Activated T-helper 2 cell treated with anti-CD3 and anti-CD28 coated beads, Interferon-gamma antibody, Interleukin-2, Interleukin-4, amounts not matched to agents 10 μg/mL and 5 μg/mL and 100 μg/mL, durations not matched to agents 14 hours and 24 hours and 36 hours (primary cell): Measurements from ENCODE around the gene SRRM2. TPM values are rescaled to one million over a fixed set of nuclear protein-coding genes. Genes with fewer than 3 reads are reported as not detected.

Experiments
- DNase-seq: peaks from one replicate; pipeline ENCODE4 v3.0.0; 2021; ENCODE audit warnings: low spot score
- H3K27ac Mint-ChIP-seq: one replicate; pipeline ENCODE4 v1.8.0; 2021; ENCODE audit warnings: mixed read lengths
- H3K27me3 Mint-ChIP-seq: one replicate; pipeline ENCODE4 v1.8.0; 2021; ENCODE audit warnings: low read depth, mixed read lengths
- H3K36me3 Mint-ChIP-seq: one replicate; pipeline ENCODE4 v1.8.0; 2021; ENCODE audit warnings: low read depth, mixed read lengths
- H3K4me1 Mint-ChIP-seq: one replicate; pipeline ENCODE4 v1.8.0; 2021; ENCODE audit warnings: low read depth, mixed read lengths
- H3K4me3 Mint-ChIP-seq: one replicate; pipeline ENCODE4 v1.8.0; 2021; ENCODE audit warnings: low read depth, mild to moderate bottlenecking, moderate library complexity, mixed read lengths
- H3K9me3 Mint-ChIP-seq: one replicate; pipeline ENCODE4 v1.8.0; 2021; ENCODE audit warnings: mixed read lengths
- intact Hi-C: fragments of 100-400 bp; cut with micrococcal nuclease; formaldehyde crosslinking; loops from one replicate; pipeline ENCODE4 v1.15.1; 2023
- total RNA-seq: library from RNA; stranded (reverse); gene quantifications from 2 replicates; pipeline ENCODE4 v1.2.3, GENCODE V29; 2022

The SRRM2 gene
- total RNA-seq, 1 donor from 2014 or later: 694 TPM

GRCh38 chr16:2710021-2710710, 42.3 kb upstream of the SRRM2 start:
- DNase-seq: no peak
- intact Hi-C loops: no loop called here
- Mint-ChIP-seq H3K27ac (no peak overlapping the region), H3K27me3 (no peaks in the 10 kb centered on the region), H3K4me3 (no peak overlapping the region), H3K4me1 (peaks cover 4% of the 10 kb centered on the region), H3K36me3 (peaks cover 10% of the 10 kb centered on the region), H3K9me3 (no peaks in the 10 kb centered on the region)

DNA sequence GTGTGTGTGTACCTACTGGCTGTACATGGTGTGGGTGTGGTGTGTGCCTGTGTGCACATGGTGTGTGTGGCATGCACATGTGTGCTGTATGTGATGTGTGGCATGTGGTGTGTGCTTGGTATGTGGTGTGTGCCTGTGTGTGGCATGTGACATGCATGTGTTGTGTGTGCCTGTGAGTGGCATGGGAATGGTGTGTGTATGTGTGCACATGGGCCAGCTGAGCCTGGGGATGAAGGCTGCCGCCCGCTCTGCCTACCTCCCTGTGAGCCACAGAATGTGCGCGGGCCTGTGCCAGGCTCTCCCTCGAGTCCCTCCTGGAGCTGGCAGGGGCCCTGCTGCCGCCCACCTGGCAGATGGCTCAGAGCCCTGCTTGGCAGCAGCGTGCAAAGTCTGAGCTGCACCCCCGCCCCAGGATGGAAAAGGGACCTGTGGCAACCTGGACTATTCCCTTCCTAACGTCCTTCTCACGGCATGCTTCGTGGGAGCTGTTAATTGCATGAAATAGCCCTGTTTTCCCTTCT, 41.7 kb upstream of the SRRM2 start:
- Mint-ChIP-seq H3K9me3 (no peaks in the 10 kb centered on the region), H3K4me3 (no peak overlapping the region), H3K27me3 (no peaks in the 10 kb centered on the region), H3K36me3 (peaks cover 9% of the 10 kb centered on the region), H3K27ac (no peak overlapping the region), H3K4me1 (peaks cover 4% of the 10 kb centered on the region)
- intact Hi-C loops: no loop called here
- DNase-seq: no peak

DNA sequence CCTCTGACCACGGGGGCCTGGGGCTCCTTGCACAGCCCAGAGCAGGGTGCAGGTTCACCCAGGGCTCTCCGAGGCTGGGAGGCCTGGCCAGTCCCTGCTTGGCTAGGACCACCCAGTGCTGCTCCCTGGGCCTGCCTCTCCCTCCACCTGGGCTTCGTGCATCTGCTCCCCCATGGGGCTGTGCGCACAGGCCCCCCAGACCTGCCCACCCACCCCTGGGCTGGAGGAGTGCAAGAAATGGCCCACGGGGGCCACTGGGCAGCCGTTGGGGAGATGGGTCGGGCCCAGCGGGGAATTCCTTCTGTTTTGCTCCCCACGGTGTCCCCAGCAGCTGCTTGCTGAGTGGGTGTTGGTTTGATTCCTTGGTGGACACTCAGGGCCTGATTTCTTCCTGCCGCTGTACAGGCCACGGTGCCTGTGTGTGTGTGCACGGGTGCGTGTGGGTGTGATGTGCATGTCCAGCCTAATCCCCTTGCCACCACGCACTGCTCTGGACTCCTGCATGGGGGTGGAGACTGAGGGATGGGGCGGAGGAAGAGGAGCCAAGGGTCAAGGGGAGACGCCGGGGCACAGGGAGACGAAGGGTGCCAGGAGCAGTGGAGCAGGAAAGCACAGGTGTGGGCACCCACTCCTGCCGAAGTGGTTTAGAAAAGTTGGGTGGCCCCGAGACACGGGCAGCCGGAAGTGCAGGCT, 40.9 kb upstream of the SRRM2 start:
- DNase-seq: no peak
- intact Hi-C loops: no loop called here
- H3K9me3 Mint-ChIP-seq: no peaks in the 10 kb centered on the region

DNA sequence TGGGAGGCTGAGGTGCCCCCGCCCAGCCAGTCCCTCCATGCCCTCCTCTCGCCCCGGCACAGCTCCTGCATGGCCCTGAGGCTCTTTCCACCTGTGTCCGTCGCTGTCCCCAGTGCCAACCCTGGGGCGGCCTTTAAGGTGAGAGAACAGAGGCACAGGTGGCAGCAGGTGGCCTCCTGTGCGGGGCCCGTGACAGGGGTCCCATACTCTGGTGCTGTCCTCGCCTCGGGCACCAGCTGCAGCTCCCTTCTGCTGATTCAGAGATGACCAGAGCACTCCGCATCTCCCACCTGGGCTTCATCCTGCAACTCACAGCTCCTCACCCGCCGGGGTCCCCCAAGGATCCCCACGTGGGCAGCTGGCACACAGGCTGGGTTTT, 40.4 kb upstream of the SRRM2 start:
- Mint-ChIP-seq H3K27ac (no peak overlapping the region), H3K4me1 (peaks cover 7% of the 10 kb centered on the region), H3K27me3 (no peaks in the 10 kb centered on the region), H3K4me3 (no peak overlapping the region), H3K36me3 (peaks cover 9% of the 10 kb centered on the region), H3K9me3 (no peaks in the 10 kb centered on the region)
- no peak for DNase-seq
- intact Hi-C loops: no loop called here

More for the DNA sequence above, 40.9 kb upstream of the SRRM2 start:
- Mint-ChIP-seq H3K27me3 (no peaks in the 10 kb centered on the region), H3K4me1 (peaks cover 7% of the 10 kb centered on the region), H3K4me3 (no peak overlapping the region), H3K27ac (no peak overlapping the region), H3K36me3 (peaks cover 9% of the 10 kb centered on the region)

GRCh38 chr16:2712546-2712945, 39.9 kb upstream of the SRRM2 start:
- intact Hi-C loops: no loop called here
- no peaks in the 10 kb centered on the region for H3K27me3 Mint-ChIP-seq
- no peak for DNase-seq
- H3K4me3 Mint-ChIP-seq: no peak overlapping the region
- peaks cover 7% of the 10 kb centered on the region for H3K4me1 Mint-ChIP-seq
- no peak overlapping the region for H3K27ac Mint-ChIP-seq
- no peaks in the 10 kb centered on the region for H3K9me3 Mint-ChIP-seq
- peaks cover 7% of the 10 kb centered on the region for H3K36me3 Mint-ChIP-seq

DNA sequence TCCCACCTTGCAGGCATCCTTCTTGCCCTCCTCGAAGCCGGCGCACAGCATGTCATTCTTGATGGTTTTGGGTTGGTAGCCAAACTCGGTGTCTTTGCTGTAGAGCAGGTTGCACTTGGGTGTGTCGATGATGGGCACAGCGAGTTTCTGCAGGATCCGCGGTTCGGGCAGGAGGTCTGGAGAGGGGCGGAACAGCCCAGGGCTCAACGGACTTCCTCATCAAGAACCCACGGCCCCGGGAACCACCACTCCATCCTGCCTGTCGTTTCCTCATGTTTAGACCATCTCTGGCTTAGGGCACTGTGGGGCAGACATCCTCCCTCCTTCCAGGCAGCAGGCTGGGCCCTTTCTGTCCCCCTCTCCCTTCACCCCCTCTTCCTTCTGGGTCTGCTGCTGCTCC, 38.9 kb upstream of the SRRM2 start:
- Mint-ChIP-seq H3K27ac (no peak overlapping the region), H3K4me3 (no peak overlapping the region), H3K36me3 (peaks cover under 1% of the 10 kb centered on the region), H3K9me3 (no peaks in the 10 kb centered on the region), H3K4me1 (peaks cover 7% of the 10 kb centered on the region), H3K27me3 (no peaks in the 10 kb centered on the region)
- no peak for DNase-seq
- intact Hi-C loops: no loop called here

DNA sequence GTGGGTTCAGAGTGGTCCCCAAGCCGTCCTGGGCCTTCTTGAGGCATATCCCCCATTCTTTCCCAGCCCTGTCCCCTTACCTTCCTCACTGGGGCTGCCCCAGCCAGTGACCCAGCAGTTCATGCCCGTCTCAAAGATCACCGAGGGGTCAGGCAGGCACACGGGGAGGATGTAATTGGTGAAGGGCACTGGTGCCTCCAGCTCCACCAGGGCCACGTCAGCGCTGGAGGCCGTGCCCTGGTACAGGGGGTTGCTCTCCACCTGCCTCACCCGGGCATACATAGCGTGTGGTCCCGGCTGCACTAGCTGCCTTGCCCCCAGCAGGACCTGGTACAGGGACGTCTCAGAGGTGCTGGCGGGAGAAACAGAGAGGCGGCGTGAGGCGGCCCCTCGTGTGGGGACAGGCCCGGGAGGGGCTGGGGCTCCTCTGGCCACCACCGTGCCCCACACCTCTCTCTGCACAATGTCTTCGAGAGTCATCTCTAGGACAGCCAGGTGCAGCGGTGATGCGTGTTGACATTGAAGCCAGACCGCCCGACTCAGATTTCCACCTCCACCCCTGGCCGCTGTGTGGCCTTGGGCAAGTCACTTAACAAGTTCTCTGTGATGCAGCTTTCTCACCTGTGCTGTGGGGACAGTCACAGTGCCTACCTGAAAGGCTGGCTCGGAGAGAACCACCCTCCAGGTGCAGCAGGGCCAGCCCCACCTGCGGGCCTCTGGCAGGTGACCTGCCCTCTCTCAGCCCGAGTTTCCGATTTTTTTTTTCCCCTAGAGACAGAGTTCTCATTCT, 38.3 kb upstream of the SRRM2 start:
- H3K4me1 Mint-ChIP-seq: peaks cover 7% of the 10 kb centered on the region
- DNase-seq: no peak
- H3K27ac Mint-ChIP-seq: no peak overlapping the region
- intact Hi-C loops: no loop called here
- no peak overlapping the region for H3K4me3 Mint-ChIP-seq
- H3K9me3 Mint-ChIP-seq: no peaks in the 10 kb centered on the region
- H3K36me3 Mint-ChIP-seq: no peaks in the 10 kb centered on the region
- no peaks in the 10 kb centered on the region for H3K27me3 Mint-ChIP-seq

DNA sequence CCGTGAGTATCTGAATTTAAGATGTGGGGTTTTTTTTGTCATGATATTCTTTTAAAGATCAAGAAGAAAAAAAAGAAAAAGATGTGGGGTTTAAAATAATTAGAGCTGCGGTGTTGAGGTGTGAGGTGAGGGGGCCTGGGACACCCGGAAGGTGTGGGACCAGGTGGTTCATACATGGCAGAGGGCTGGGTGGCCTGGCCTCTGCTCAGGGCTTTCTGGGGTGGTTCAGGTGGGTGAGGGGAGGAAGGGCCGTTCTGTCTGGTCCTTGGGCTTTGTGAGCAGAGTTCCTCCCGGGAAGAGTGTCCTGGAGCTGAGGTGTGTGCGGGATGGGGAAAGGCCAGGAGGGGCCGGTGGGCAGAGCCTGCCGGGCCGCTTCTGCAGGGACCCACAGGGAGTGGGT, 37.4 kb upstream of the SRRM2 start:
- no peak overlapping the region for H3K4me3 Mint-ChIP-seq
- no peak for DNase-seq
- H3K27ac Mint-ChIP-seq: no peak overlapping the region
- H3K4me1 Mint-ChIP-seq: peaks cover 7% of the 10 kb centered on the region
- no peaks in the 10 kb centered on the region for H3K36me3 Mint-ChIP-seq
- no peaks in the 10 kb centered on the region for H3K9me3 Mint-ChIP-seq
- intact Hi-C loops: no loop called here
- H3K27me3 Mint-ChIP-seq: no peaks in the 10 kb centered on the region

DNA sequence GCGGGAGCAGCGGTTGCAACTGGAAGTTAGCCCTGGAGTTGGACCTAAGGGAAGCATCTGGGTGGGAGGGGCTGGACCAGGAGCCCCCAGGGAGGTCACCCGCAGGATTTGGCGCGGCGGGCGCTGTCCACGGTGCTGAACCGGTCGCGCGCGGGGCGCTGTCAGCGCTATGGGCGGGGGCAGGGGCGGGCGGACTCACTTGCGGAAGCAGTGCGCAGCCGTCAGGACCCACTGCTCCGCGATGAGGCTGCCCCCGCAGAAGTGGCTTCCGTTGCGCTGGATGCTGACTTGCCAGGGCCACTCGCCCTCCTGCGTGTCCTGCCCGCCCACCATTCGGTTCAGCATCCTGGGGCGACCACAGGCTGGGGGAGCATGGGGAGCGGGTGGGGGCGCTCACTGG, 36.9 kb upstream of the SRRM2 start:
- Mint-ChIP-seq H3K27me3 (no peaks in the 10 kb centered on the region), H3K9me3 (no peaks in the 10 kb centered on the region), H3K36me3 (no peaks in the 10 kb centered on the region), H3K4me3 (no peak overlapping the region), H3K27ac (no peak overlapping the region), H3K4me1 (peaks cover 7% of the 10 kb centered on the region)
- peak; percentile 81 for DNase-seq
- intact Hi-C loops: no loop called here

DNA sequence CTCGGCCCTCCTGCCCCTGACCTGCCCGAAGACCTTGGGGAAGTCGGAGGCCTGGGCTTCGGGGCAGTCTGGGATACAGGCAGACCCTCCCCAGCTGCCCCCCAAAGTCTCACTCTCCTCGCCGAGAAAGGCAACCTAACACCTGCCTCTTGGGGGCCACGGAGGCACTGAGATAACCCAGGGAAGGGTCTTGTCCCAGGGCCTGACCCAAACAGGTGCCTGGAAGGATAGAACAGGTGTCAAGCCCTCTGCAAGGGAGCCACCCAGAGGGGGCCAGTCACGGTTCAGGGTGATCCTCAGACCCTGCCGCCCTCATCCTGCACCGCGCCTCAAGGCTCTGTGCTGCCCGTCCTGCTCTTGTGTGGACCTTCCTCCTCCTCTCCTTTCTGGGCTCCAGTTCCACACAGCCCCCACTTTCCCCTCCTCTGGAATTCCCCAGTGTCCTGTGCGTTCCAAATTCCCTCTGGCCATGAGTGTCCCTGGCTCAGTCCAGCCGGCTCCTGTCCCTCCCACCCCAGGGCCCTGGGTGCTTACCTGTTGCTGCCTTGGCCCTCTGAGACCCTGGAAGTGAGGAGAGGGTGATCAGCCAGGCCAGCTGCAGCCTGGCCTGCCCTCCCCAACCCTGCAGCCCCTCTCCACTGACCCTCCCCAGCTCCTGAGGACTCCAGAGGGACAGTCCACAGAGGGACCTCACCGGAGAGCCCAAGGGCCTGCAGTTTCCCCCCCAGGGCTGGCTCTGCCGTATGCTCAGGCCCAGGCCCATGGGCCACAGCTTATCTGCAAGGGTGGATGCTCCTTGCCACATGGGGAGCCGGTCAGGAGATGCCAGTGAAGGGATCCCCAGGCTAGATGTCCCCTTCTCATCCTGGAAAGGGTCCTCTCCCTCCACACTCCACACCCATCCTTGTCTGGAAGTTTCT, 36.2 kb upstream of the SRRM2 start:
- intact Hi-C loops: no loop called here
- Mint-ChIP-seq H3K27ac (no peak overlapping the region), H3K9me3 (no peaks in the 10 kb centered on the region), H3K36me3 (no peaks in the 10 kb centered on the region), H3K4me3 (peak overlapping the region; percentile 8), H3K4me1 (peaks cover 7% of the 10 kb centered on the region), H3K27me3 (no peaks in the 10 kb centered on the region)
- DNase-seq: no peak

DNA sequence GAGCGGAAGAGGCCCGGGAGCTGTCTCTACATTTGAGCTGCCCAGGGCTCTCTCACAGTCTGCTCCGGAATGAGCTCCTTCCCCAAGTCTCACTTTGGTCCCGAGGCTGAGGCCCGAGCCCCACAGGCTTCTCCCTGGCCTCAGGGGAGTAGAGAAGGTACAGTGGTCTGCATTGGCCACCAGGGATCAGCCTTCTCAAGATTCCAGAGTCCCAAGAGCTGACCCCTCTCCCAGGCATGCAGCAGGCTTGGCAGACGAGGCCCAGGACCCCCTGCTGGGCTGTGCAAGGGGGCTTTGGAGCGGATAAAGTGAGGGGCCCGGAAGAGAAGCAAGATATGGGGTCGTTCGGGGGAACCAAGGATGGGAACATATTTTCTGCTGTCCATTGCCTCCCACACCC, 35.5 kb upstream of the SRRM2 start:
- Mint-ChIP-seq H3K9me3 (no peaks in the 10 kb centered on the region), H3K27me3 (no peaks in the 10 kb centered on the region), H3K27ac (no peak overlapping the region), H3K36me3 (no peaks in the 10 kb centered on the region), H3K4me3 (no peak overlapping the region), H3K4me1 (peaks cover 7% of the 10 kb centered on the region)
- intact Hi-C loops: no loop called here
- DNase-seq: no peak
